ENCODE data around the gene MDM2. TPM values are rescaled to one million over a fixed set of nuclear protein-coding genes. Genes with fewer than 3 reads are reported as not detected.
A peak's percentile ranks its signal among the peaks of the same experiment; 100 is the strongest.

Gene MDM2
- polyA plus RNA-seq, 1 of the 3 experiments (the other 2 are of a cell fraction), result 21.5 TPM

DNA sequence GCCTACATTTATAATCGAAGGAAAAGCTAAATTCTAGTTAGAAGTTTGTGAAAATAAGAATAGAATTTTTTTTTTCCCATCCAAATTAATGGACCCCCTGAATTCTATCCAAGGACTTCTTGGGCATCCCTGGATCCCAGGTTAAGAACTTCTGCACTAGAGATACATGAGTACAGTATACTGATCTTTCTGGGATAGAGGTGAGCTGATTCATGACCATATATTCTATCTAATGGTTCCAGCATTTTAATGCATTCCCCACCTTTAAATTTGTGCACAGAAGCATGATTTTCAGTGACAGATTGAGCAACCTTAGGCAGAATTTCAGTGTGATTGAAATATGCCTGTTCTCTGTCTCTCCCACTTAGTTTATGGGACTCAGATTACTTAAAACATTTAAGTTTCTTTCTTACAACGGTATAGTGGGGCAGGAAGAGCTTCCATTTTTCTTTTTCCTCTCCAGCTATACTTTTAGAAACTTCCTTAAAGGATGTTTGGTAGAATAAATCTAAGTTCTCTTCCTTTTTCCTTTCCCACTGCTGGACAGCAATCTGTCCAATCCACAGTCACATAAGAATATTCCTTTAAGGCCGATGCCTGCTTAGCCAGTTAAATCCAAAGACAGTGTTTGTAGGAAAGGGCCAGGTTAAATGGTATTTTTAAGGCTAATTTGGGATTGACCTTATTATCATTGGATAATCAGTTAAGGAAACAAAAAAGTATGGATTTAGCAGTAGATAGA lies 6.7 kb downstream of the MDM2 start:
- Histone ChIP-seq H3K9me3 (no peaks in the 10 kb centered on the region; the same call in 1 of the 2 replicates), H3K27ac (ENCODE audit: low read depth in 2 of 2, low read length in 1 of 2) (no peak overlapping the region), H3K4me1 (ENCODE audit: control insufficient read depth in 1 of 2, insufficient read depth in 2 of 2, low read depth in 1 of 2, low read length in 1 of 2) (peaks cover 2 to 9% of the 10 kb centered on the region in 2 experiments; a peak in 3 of 4 replicates), H2AFZ (ENCODE audit: low read depth) (no peak overlapping the region; the same call in 1 of the 2 replicates), H3K36me3 (replicated peaks in 1 of 2; ENCODE audit: control insufficient read depth in 1 of 2, insufficient read depth in 2 of 2, low read length in 1 of 2) (peaks cover 66 to 95% of the 10 kb centered on the region in 2 experiments), H3K79me2 (ENCODE audit: insufficient read depth) (peaks cover 97% of the 10 kb centered on the region), H4K20me1 (ENCODE audit: insufficient read depth) (peaks cover 97% of the 10 kb centered on the region), H3K4me3 (ENCODE audit: low read depth in 2 of 2, low read length in 1 of 2) (peak overlapping the region; percentile 6 to 42; a peak in 2 of 4 replicates), H3K4me2 (peak overlapping the region; percentile 76), H3F3A (replicated peaks; ENCODE audit: insufficient read depth) (peaks cover 62% of the 10 kb centered on the region), H3K9ac (0 out of 2 replicates have a peak overlapping the region, but pooled peaks have one; percentile 24), H3K9me2 (no peaks in the 10 kb centered on the region), H3K27me3 (ENCODE audit: insufficient read depth) (no peaks in the 10 kb centered on the region)
- TF ChIP-seq, protein P1, sequence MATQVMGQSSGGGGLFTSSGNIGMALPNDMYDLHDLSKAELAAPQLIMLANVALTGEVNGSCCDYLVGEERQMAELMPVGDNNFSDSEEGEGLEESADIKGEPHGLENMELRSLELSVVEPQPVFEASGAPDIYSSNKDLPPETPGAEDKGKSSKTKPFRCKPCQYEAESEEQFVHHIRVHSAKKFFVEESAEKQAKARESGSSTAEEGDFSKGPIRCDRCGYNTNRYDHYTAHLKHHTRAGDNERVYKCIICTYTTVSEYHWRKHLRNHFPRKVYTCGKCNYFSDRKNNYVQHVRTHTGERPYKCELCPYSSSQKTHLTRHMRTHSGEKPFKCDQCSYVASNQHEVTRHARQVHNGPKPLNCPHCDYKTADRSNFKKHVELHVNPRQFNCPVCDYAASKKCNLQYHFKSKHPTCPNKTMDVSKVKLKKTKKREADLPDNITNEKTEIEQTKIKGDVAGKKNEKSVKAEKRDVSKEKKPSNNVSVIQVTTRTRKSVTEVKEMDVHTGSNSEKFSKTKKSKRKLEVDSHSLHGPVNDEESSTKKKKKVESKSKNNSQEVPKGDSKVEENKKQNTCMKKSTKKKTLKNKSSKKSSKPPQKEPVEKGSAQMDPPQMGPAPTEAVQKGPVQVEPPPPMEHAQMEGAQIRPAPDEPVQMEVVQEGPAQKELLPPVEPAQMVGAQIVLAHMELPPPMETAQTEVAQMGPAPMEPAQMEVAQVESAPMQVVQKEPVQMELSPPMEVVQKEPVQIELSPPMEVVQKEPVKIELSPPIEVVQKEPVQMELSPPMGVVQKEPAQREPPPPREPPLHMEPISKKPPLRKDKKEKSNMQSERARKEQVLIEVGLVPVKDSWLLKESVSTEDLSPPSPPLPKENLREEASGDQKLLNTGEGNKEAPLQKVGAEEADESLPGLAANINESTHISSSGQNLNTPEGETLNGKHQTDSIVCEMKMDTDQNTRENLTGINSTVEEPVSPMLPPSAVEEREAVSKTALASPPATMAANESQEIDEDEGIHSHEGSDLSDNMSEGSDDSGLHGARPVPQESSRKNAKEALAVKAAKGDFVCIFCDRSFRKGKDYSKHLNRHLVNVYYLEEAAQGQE (IDR thresholded peaks at IDR 0.05; ENCODE audit: low read depth, low read length), result peak; percentile 52; the same call in 1 of the 2 replicates
- no peak for TF ChIP-seq RXRA (IDR thresholded peaks at IDR 0.05; ENCODE audit: borderline replicate concordance, low read depth)
- WGBS (ENCODE audit: low lambda C conversion rate), result 64% methylated on average over 3 of the region's 3 CpGs
- ChIA-PET POLR2A (no interaction called here), CTCF (interaction anchor here (4.0 kb wide), 1 partner anchor 16 kb away, joined by 31 read pairs; no protein-coding TSS in a partner anchor)
- no peak for DNase-seq

- TF ChIP-seq RAD21 (IDR thresholded peaks at IDR 0.05; ENCODE audit: low read length) (no peak), ZBTB33 (IDR thresholded peaks at IDR 0.05; ENCODE audit: borderline replicate concordance, low read depth) (no peak), EP300 (IDR thresholded peaks at IDR 0.05; ENCODE audit: borderline replicate concordance in 1 of 2, low read depth in 1 of 2, low read length in 1 of 2) (no peak)
- H3K9ac ChIP-seq, result no peak overlapping the region
- peaks cover 72 to 96% of the 10 kb centered on the region in 2 experiments for H3K36me3 ChIP-seq (replicated peaks in 1 of 2; ENCODE audit: control insufficient read depth in 1 of 2, insufficient read depth in 2 of 2, low read length in 1 of 2)
- H3K27ac ChIP-seq (ENCODE audit: low read depth in 2 of 2, low read length in 1 of 2), result no peak overlapping the region
- ChIA-PET POLR2A (no interaction called here), CTCF (interaction anchor here (3.6 kb wide), 1 partner anchor 15 kb away, joined by 21 read pairs; no protein-coding TSS in a partner anchor)
- H3K9me3 ChIP-seq, result no peaks in the 10 kb centered on the region
- no peak overlapping the region for H2AFZ ChIP-seq (ENCODE audit: low read depth)
- peaks cover 98% of the 10 kb centered on the region for H4K20me1 ChIP-seq (ENCODE audit: insufficient read depth)
- H3K4me1 ChIP-seq (ENCODE audit: control insufficient read depth in 1 of 2, insufficient read depth in 2 of 2, low read depth in 1 of 2, low read length in 1 of 2), result peaks cover 2 to 12% of the 10 kb centered on the region in 2 experiments; a peak in 3 of 4 replicates
- H3K79me2 ChIP-seq (ENCODE audit: insufficient read depth), result peaks cover 97% of the 10 kb centered on the region
- H3K9me2 ChIP-seq, result no peaks in the 10 kb centered on the region
- peaks cover 59% of the 10 kb centered on the region for H3F3A ChIP-seq (replicated peaks; ENCODE audit: insufficient read depth)
- H3K27me3 ChIP-seq (ENCODE audit: insufficient read depth), result no peaks in the 10 kb centered on the region
- 88% methylated on average over 5 of the region's 5 CpGs for WGBS (ENCODE audit: low lambda C conversion rate)
- H3K4me2 ChIP-seq, result peak overlapping the region; percentile 76
- no peak for DNase-seq
- peak overlapping the region in 1 of 2 experiments; percentile 42; a peak in 2 of 4 replicates for H3K4me3 ChIP-seq (ENCODE audit: low read depth in 2 of 2, low read length in 1 of 2)
Observed at GRCh38 chr12:68815232-68815927, 7.4 kb downstream of the MDM2 start.

Measured in SK-N-SH (cell line).